Measurements from ENCODE around the gene CAMK1G.
A peak's percentile ranks its signal among the peaks of the same experiment; 100 is the strongest.

Gene CAMK1G

GRCh38 chr1:209650454-209650853, 66.9 kb downstream of the CAMK1G start:
- TF ChIP-seq CTCF (IDR thresholded peaks at IDR 0.05) = no peak
- peak overlapping the region in 1 of 2 experiments; percentile 29 for H3K4me3 ChIP-seq (ENCODE audit: low read depth in 1 of 2, low read length in 1 of 2)

GRCh38 chr1:209651138-209651587, 67.6 kb downstream of the CAMK1G start:
- Histone ChIP-seq H3K36me3 (no peaks in the 10 kb centered on the region), H3K9me3 (no peaks in the 10 kb centered on the region), H3K4me1 (ENCODE audit: control insufficient read depth in 1 of 2, insufficient read depth in 1 of 2, low read depth in 1 of 2, low read length in 1 of 2) (peaks cover 68 to 77% of the 10 kb centered on the region in 2 experiments), H3K27ac (peak overlapping the region; percentile 90), H3K4me3 (ENCODE audit: low read depth in 1 of 2, low read length in 1 of 2) (peak overlapping the region in 1 of 2 experiments; percentile 29), H3K27me3 (peaks cover 18% of the 10 kb centered on the region)
- peak; percentile 30 for TF ChIP-seq CTCF (IDR thresholded peaks at IDR 0.05)

More at GRCh38 chr1:209650454-209650853, 66.9 kb downstream of the CAMK1G start:
- peaks cover 63 to 70% of the 10 kb centered on the region in 2 experiments for H3K4me1 ChIP-seq (ENCODE audit: control insufficient read depth in 1 of 2, insufficient read depth in 1 of 2, low read depth in 1 of 2, low read length in 1 of 2)
- H3K36me3 ChIP-seq = no peaks in the 10 kb centered on the region
- H3K9me3 ChIP-seq = no peaks in the 10 kb centered on the region
- peak overlapping the region; percentile 90 for H3K27ac ChIP-seq
- H3K27me3 ChIP-seq = peaks cover 24% of the 10 kb centered on the region

GRCh38 chr1:209652121-209652735, 68.7 kb downstream of the CAMK1G start, which contains the start of gene LAMB3:
TSS of gene LAMB3 (minus strand) at chr1:209652425. CDS start at chr1:209650944, 1,481 bp downstream.
- Histone ChIP-seq H3K36me3 (no peaks in the 10 kb centered on the region), H3K27me3 (peaks cover 9% of the 10 kb centered on the region), H3K4me1 (ENCODE audit: control insufficient read depth in 1 of 2, insufficient read depth in 1 of 2, low read depth in 1 of 2, low read length in 1 of 2) (peaks cover 74 to 84% of the 10 kb centered on the region in 2 experiments), H3K27ac (peak within 1 kb of the TSS; percentile 90), H3K9me3 (no peaks in the 10 kb centered on the region), H3K4me3 (ENCODE audit: low read depth in 1 of 2, low read length in 1 of 2) (peak within 1 kb of the TSS in 1 of 2 experiments; percentile 29)
- TF ChIP-seq CTCF (IDR thresholded peaks at IDR 0.05) = no peak

GRCh38 chr1:209652873-209653401, 69.4 kb downstream of the CAMK1G start:
- Histone ChIP-seq H3K27me3 (peaks cover 2% of the 10 kb centered on the region), H3K36me3 (no peaks in the 10 kb centered on the region), H3K27ac (peak overlapping the region; percentile 90), H3K4me1 (ENCODE audit: control insufficient read depth in 1 of 2, insufficient read depth in 1 of 2, low read depth in 1 of 2, low read length in 1 of 2) (peaks cover 80 to 88% of the 10 kb centered on the region in 2 experiments), H3K4me3 (ENCODE audit: low read depth in 1 of 2, low read length in 1 of 2) (no peak overlapping the region), H3K9me3 (no peaks in the 10 kb centered on the region)
- no peak for TF ChIP-seq CTCF (IDR thresholded peaks at IDR 0.05)

- Histone ChIP-seq H3K4me3 (ENCODE audit: low read depth in 1 of 2, low read length in 1 of 2) (no peak overlapping the region), H3K9me3 (no peaks in the 10 kb centered on the region), H3K27me3 (no peaks in the 10 kb centered on the region), H3K36me3 (no peaks in the 10 kb centered on the region), H3K4me1 (ENCODE audit: control insufficient read depth in 1 of 2, insufficient read depth in 1 of 2, low read depth in 1 of 2, low read length in 1 of 2) (peaks cover 80 to 91% of the 10 kb centered on the region in 2 experiments), H3K27ac (peak overlapping the region; percentile 90)
- no peak for TF ChIP-seq CTCF (IDR thresholded peaks at IDR 0.05)
These were observed 70.4 kb downstream of the CAMK1G start for GRCh38 chr1:209653915-209654351.
